ENCODE results near the gene IFNLR1. TPM values are rescaled to one million over a fixed set of nuclear protein-coding genes. Genes with fewer than 3 reads are reported as not detected.

Gene IFNLR1
- polyA plus RNA-seq, 3 donors = 5.3 to 6.8 (median 5.4) TPM

DNA sequence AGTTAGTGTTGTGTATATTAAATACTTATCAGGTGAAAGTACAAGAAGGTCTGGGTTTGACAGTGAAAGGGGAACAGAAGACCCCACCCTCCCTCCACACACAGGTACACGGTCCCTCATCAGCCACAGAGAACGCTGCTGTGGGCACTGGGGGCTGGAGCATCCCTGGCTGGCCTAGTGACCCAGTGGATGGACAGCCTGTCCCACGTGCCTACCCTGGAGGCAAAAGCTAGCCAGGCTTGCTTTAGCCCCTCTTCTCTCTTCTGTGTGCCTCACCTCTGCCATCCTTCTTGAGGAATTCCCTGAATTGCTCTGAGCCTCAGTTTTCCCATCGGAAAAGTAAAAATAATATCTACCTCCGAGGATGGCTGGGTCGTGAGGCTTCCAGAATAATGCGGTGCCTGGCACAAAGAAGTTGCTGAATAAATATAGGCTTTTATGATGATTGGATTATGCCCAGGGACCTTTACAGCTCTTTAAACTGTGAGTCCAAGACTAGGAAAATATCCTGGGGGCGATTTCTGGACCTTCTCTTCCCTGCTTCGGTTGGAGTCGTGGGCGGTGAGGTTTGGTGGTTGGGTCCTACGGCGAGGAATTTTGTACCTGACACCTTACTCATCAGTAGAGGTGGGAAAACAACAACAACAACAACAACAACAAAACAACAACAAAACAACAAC is 918 bp downstream of the IFNLR1 start:
- DNase-seq (ENCODE audit: extremely low read depth in 1 of 11, low read depth in 9 of 11, low spot score in 4 of 11) = no peak

DNA sequence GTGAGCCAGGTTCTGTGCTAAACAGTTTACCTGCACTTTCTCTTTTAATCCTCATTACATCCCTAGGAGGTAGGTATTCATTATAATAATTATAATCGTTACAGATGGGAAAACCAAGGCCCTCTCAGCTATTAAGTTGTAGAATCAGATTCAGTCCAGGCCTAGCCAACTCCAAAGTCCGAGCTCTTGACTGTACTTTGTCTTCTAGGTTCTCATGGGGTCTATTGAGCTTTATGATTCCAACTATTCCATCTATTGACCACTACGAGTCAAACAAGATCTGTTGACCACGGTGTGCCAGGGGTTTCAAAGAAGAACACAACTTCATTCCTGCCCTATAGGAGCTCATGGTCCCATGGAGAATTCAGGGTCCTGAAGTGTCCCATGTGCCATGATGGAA is 2.0 kb downstream of the IFNLR1 start:
- DNase-seq (ENCODE audit: extremely low read depth in 1 of 11, low read depth in 9 of 11, low spot score in 4 of 11) = no peak

DNA sequence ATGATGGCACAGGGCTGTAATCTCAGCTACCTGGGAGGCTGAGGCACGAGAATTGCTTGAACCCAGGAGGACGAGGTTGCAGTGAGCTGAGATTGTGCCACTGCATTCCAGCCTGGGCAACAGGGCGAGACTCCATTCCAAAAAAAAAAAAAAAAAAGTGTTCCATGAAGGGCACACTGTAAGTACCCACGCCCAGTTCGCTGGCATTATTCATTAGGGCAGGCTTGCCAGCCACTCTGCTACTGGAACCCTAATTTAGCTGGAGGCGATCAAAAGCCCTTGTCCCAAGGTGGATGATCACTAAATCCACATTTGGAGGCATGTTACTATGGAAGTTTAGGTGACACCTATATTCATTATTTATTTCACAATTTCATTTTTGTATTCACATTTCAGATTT is 5.0 kb downstream of the IFNLR1 start:
- DNase-seq (ENCODE audit: extremely low read depth in 1 of 11, low read depth in 9 of 11, low spot score in 4 of 11) = no peak

DNA sequence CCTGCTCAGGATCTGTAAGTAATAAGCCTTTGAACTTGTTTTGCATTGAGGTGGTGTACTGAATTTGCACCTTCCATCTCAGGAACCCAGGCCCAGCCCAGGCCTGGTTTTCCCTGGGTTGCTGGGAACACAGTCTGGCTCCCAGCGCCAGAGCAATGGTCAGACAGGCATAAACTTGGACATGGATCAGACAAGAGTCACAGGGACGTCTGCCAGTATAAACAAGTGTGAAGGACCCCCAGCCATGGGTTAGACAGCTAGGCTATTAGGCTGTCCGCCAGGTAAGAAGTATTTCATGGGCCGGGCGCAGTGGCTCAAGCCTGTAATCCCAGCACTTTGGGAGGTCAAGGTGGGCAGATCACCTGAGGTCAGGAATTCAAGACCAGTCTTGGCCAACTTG is 5.5 kb downstream of the IFNLR1 start:
- DNase-seq (ENCODE audit: extremely low read depth in 1 of 11, low read depth in 9 of 11, low spot score in 4 of 11) = no peak

DNA sequence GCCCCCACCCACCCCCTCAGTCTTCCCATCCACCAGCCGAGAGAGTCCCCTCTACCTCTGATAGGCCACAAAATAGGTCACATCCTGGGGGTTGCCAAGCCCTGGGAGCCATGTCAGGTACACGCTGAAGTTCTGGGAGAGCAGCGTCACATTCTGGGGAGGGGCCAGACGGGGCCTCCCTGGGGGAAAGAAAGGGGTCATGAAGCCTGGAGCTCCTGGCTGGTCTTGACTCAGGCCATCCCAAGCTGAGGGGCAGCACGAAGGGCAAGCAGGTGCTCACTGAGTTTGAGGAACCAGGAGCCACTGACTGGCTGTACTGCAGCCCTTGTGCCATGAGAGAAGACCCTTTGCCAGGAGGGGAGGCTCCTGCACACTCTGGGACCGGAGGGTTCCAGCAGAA is 6.4 kb downstream of the IFNLR1 start:
- no peak for DNase-seq (ENCODE audit: extremely low read depth in 1 of 11, low read depth in 9 of 11, low spot score in 4 of 11)

DNA sequence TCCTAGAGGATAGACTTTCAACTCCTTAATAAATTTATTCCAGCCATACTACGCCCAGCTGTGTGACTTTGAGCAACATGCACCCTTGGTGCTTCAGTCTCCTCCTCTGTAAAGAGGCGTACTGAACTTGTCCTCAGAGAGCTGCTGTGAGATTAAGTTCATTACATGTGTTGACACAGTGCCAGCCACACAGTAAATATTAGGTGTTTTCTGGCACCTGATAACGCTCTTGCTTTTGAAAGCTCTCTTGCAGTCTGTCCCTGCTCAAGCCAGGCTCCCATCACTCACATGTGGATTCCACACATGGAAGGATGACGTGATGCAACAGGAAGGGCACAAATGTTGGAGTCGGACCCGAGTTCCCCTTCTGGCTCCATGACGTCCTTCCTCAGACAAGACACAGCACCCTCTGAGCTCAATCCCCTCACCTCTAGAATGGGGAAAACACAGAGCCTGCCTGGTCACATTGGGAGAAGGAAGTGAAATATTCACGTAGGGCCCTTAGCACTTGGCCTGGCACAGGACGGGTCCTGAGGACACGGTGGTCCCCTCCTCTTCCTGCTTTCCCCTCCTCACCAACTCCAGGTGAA is 7.7 kb downstream of the IFNLR1 start:
- no peak for DNase-seq (ENCODE audit: extremely low read depth in 1 of 11, low read depth in 9 of 11, low spot score in 4 of 11)

DNA sequence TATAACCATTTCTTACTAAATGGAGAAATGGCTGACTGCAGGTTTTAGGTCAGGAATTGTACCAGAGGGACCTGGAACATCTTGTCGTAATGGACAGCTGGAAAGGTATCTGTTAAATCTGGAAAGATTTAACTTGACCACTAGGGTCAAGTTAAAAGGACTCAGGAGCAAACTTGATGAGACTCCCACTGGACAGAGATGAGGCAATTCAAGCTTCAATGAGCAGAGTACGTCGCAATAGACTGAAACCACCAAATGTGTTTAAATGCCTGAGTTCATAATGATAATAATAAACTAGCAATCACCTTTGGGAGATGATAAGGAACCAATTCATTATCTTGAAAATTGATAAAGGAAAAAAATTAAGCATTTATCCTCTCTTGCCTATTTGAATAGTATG is 8.7 kb downstream of the IFNLR1 start:
- no peak for DNase-seq (ENCODE audit: extremely low read depth in 1 of 11, low read depth in 9 of 11, low spot score in 4 of 11)

DNA sequence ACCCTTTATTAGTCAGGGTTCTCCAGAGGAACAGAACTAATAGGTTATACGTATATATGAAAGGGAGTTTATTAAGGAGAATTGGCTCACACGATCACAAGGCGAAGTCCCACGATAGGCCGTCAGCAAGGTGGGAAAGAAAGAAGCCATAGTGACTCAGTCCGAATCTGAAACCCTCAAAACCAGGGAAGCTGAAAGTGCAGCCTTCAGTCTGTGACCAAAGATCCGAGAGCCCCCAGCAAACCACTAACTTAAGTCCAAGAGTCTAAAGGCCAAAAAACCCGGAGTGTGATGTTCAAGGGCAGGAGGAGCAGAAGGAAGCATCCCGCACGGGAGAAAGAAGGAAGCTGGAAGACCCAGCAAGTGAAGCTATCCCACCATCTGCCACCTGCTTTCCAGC is 9.9 kb downstream of the IFNLR1 start:
- no peak for DNase-seq (ENCODE audit: extremely low read depth in 1 of 11, low read depth in 9 of 11, low spot score in 4 of 11)

DNA sequence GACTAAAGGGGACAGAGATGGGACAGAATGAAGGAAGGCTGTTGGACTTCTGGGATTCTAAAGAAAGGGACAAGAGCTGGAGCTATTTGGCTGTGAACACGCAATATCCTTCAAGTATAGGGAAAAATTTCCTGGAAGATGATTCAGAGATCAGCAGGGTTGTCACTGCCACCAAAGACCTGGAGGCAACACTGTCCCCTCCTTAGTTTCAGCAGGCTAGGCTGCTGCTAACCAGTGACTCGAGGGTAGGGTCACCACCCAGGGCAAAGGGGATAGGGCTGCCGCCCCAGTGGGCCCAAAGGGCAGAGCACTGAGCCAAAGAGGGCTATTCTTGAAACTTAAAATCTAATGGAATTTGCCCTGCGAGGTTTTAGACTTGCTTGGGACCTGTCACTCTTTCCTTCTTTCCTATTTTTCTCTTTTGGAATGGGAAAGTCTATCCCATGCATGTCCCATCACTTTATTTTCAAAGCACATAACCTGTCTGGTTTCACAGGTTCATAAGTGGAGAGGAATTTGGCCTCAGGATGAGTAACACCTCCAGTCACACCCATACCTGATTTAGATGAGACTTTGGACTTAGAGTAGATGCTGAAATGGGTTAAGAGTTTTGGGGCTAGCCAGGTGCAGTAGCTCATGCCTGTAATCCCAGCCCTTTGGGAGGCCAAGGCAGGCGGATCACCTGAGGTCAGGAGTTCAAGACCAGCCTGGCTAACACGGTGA is 11.9 kb downstream of the IFNLR1 start:
- DNase-seq (ENCODE audit: extremely low read depth in 1 of 11, low read depth in 9 of 11, low spot score in 4 of 11) = no peak

DNA sequence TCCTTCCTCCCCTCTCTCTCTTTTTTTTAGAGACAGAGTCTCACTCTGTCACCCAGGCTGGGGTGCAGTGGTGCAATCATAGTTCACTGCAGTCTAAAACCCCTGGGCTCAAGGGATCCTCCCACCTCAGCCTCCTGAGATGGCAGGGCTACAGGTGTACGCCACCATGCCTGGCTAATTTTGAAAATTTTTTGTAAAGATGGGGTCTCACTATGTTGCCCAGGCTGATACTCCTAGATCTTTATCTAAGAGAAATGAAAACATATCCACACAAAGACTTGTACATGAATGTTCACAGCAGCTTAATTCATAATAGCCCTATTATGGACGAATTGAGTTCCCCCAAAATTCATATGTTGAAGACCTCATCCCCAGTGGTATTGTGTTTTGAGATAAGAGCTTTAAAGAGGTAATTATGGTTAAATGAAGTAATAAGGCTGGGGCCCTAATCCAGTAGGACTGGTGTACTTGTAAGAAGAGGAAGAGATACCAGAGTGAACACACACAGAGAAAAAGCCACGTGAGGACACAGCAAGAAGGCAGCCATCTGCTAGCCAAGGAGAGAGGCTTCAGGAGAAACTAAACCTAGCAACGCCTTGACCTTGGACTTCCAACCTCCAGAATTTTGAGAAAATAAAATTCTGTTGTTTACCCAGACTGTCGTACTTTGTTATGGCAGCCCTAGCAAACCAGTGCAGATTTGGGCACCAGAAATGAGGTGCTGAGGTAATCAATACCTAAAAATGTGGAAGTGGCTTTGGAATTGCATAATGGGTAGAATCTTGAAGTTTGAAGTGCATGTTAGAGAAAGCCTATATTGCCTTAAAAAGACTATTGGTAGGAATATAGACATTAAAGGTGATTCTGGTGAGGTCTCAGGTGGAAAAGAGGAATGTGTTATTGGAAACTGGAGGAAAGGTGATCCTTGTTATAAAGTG is 13.2 kb downstream of the IFNLR1 start:
- DNase-seq (ENCODE audit: extremely low read depth in 1 of 11, low read depth in 9 of 11, low spot score in 4 of 11) = no peak

DNA sequence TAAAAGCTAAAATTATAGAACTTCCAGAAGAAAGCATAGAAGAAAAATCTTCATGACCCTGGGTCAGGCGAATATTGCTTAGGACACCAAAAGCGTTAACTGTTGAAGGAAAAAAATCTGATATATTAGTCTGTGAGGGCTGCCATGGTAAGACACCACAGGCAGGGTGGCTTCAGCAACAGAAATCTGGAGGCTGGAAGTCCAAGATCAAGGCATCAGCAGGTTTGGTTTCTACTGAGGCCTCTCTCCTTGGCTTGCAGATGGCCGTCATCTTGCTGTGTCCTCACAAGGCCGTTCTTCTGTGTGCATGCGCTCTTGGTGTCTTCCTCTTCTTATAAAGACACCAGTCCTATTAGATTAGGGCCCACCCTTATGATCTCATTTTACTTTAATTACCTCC is 14.5 kb downstream of the IFNLR1 start:
- no peak for DNase-seq (ENCODE audit: extremely low read depth in 1 of 11, low read depth in 9 of 11, low spot score in 4 of 11)

DNA sequence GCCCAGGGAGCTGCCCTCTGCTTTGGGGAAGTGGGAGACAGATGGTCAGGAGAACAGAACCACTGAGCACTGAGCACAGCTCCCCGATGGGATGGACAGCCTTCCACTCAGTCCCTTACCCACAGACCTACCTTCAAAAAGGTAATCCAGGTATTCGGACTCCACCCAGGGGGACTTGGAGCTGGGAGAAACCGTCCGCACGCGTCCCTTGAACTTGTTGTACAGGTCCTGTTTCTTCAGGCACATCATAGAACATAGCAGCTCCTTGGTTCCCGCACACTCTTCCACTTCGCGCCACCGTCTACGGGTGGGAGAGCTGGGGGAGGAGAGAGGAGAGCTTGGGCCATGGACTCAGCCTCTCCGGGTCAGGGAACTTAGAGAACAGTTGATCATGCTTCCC is 17.8 kb downstream of the IFNLR1 start:
- DNase-seq (ENCODE audit: extremely low read depth in 1 of 11, low read depth in 9 of 11, low spot score in 4 of 11) = no peak

DNA sequence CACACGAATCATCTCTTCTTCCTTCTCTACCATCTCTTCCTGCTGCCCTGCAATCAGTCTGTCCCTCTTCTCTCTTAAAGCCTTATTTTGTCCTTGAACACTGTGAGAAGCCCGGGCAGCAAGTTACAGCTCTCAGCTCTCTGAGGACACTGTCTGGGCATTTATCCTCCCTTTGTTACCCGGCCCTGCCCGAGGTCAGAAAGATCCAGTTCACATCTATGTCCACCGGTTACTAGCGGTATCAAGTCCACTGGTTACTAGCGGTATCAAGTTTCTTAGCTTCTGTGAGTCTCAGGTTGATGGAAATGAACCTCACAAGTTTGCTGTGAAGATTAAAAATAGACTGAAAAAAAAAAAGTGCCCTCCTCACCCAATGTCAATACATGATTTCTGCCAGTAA is 18.8 kb downstream of the IFNLR1 start:
- no peak for DNase-seq (ENCODE audit: extremely low read depth in 1 of 11, low read depth in 9 of 11, low spot score in 4 of 11)

DNA sequence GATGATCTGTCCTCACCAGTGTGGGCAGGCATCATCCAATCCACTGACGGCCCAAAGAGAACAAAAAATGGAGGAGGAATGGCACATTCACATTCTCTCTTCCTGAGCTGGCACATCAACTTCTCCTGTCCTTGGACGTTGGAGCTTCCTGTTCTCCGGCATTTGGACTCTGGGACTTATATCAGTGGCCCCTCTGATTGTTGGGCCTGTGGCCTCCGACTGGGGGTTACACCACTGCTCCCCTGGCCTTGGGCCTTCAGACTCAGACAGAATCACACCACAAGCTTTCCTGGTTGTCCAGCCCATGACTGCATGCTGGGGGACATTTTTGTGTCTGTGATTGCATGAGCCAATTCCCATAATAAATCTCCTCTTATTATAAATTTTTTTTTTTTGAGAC is 20.1 kb downstream of the IFNLR1 start:
- DNase-seq (ENCODE audit: extremely low read depth in 1 of 11, low read depth in 9 of 11, low spot score in 4 of 11) = no peak

DNA sequence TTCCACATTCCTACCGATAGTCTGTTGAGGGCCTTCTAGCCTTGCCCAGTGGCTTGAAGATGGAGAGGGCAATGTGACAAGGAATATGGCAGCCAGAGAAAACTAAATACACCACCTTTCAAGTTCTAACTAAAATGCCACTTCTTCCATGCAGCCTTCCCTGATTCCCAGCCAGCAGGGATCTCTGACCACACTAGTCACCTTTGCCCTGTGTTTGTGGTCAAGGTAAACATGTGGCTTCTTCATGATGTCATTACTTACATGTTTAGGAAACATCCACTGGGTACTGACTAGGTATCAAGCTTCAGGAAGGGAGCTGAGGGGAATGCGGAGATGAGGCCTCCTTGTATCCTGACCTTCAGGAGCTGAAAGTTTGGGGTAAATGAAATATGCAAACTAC is 21.6 kb downstream of the IFNLR1 start:
- DNase-seq (ENCODE audit: extremely low read depth in 1 of 11, low read depth in 9 of 11, low spot score in 4 of 11) = no peak

DNA sequence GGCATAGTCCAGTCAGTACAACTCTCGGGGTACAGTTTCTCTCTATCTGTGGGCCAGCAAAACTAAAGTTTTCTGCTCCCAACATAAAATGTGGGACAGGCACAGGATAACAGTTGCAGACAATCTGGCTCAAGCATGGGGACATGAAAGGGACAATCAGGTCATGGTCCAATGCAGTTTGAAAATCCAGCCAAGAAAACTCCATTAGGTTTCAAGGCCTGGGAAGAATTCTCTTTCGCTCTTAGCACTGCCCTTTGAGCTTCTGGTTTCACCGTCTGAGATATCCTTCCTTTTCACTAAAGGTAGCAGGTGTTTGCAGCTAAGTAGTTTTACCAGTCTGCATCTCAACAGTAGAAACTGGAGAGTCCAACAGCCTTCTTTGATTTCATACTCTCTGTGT is 23.1 kb downstream of the IFNLR1 start:
- no peak for DNase-seq (ENCODE audit: extremely low read depth in 1 of 11, low read depth in 9 of 11, low spot score in 4 of 11)

DNA sequence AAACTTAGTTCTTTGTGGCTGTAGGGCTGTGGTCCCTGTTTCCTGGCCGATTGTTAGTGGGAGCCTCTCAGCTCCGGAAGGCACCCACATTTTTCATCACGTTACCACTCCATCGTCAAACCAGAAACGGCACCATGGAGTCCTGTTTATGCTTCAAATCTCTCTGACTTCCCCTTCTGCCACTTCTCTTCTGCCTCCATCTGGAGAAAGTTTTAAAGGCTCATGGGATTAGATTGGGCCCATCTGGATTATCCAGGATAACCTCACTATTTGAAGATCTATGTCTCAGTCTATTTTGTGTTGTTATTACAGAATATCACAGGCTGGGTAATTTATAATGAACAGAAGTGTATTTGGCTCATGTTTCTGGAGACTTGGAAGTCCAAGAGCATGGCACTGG is 24.9 kb downstream of the IFNLR1 start:
- no peak for DNase-seq (ENCODE audit: extremely low read depth in 1 of 11, low read depth in 9 of 11, low spot score in 4 of 11)

DNA sequence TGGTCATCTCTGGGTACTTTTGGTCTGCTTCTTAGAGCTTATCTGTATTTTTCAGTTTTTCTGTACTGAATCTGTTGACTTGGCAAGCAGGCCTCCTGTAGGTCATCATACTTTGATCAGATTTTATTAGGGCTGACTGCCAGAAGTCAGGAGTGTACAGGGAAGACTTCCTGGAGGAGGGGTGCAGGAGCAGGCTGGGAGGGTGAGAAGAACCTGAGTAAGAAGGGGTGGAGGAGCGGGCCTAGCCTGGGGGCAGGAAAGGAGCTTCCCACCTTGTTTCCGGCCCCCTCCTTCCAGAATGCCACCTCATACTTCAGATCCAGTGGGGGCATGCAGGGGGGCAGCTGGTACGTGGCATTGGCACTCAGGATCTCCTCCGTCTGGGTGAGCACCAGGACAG is 25.8 kb downstream of the IFNLR1 start:
- DNase-seq (ENCODE audit: extremely low read depth in 1 of 11, low read depth in 9 of 11, low spot score in 4 of 11) = no peak

DNA sequence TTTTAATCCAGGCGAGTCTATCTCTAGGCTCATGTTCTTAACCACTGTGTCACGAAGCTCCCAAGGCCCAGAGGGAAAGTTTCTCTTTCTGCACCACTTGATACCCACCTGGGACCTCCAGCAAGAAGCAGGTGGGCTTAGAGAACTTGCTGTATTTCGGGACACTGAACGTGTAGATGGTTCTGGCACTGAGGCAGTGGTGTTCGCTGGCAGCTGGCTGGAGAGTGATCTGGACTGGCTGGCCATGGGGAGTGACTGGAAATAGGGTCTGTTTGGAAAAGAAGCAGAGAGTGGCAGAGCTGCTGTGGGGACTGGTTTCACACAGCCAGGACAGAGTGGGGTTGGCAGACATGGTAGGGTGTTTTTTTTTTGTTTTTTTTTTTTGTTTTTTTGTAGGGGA is 27.7 kb downstream of the IFNLR1 start:
- DNase-seq (ENCODE audit: extremely low read depth in 1 of 11, low read depth in 9 of 11, low spot score in 4 of 11) = no peak

Measured in renal cortex interstitium (tissue), 11 donors.